ENCODE results near the gene C1QTNF6. TPM values are rescaled to one million over a fixed set of nuclear protein-coding genes. Genes with fewer than 3 reads are reported as not detected.

The C1QTNF6 gene
- total and polyA plus RNA-seq, 2 experiments from 2014 or later = 23.6 to 29.7 TPM

- TF ChIP-seq EZH2phosphoT487 (IDR thresholded peaks at IDR 0.05; ENCODE audit: low read depth, severe bottlenecking, unreplicated experiment) = no peak
- TF ChIP-seq EZH2 (IDR thresholded peaks at IDR 0.05; ENCODE audit: borderline replicate concordance) = no peak
- no peak for TF ChIP-seq CTCF (IDR thresholded peaks at IDR 0.05; ENCODE audit: poor library complexity)
- Histone ChIP-seq H3K27ac (no peak overlapping the region), H3K9me3 (ENCODE audit: low read depth) (no peaks in the 10 kb centered on the region), H3K27me3 (no peaks in the 10 kb centered on the region), H3K4me3 (no peak overlapping the region), H3K79me2 (no peaks in the 10 kb centered on the region), H3K4me1 (ENCODE audit: insufficient read depth) (no peaks in the 10 kb centered on the region), H3K36me3 (replicated peaks; ENCODE audit: insufficient read depth, low read depth) (no peaks in the 10 kb centered on the region), H4K20me1 (ENCODE audit: insufficient read depth, poor library complexity, severe bottlenecking) (no peaks in the 10 kb centered on the region), H2AFZ (no peak overlapping the region), H3K4me2 (no peak overlapping the region), H3K9me2 (replicated peaks; ENCODE audit: insufficient read depth) (no peaks in the 10 kb centered on the region)
- DNase-seq (ENCODE audit: low spot score) = no peak
- WGBS (ENCODE audit: low lambda C conversion rate, missing lambda C conversion rate) = 82% methylated on average over 4 of the region's 4 CpGs
Measured at GRCh38 chr22:37220543-37220981, 32.5 kb upstream of the C1QTNF6 start.

GRCh38 chr22:37219533-37219932, 31.5 kb upstream of the C1QTNF6 start:
- H3K4me1 ChIP-seq (ENCODE audit: insufficient read depth) = peaks cover 1% of the 10 kb centered on the region
- H3K9me3 ChIP-seq (ENCODE audit: low read depth) = no peaks in the 10 kb centered on the region
- H2AFZ ChIP-seq = no peak overlapping the region
- no peaks in the 10 kb centered on the region for H3K27me3 ChIP-seq
- H3K9me2 ChIP-seq (replicated peaks; ENCODE audit: insufficient read depth) = no peaks in the 10 kb centered on the region
- H4K20me1 ChIP-seq (ENCODE audit: insufficient read depth, poor library complexity, severe bottlenecking) = no peaks in the 10 kb centered on the region
- no peak overlapping the region for H3K4me3 ChIP-seq
- H3K36me3 ChIP-seq (replicated peaks; ENCODE audit: insufficient read depth, low read depth) = no peaks in the 10 kb centered on the region
- no peak overlapping the region for H3K4me2 ChIP-seq
- WGBS (ENCODE audit: low lambda C conversion rate, missing lambda C conversion rate) = 95% methylated on average over 6 of the region's 6 CpGs
- TF ChIP-seq EZH2phosphoT487 (IDR thresholded peaks at IDR 0.05; ENCODE audit: low read depth, severe bottlenecking, unreplicated experiment) (no peak), EZH2 (IDR thresholded peaks at IDR 0.05; ENCODE audit: borderline replicate concordance) (no peak), CTCF (IDR thresholded peaks at IDR 0.05; ENCODE audit: poor library complexity) (no peak)
- no peaks in the 10 kb centered on the region for H3K79me2 ChIP-seq
- DNase-seq (ENCODE audit: low spot score) = no peak
- no peak overlapping the region for H3K27ac ChIP-seq

DNA sequence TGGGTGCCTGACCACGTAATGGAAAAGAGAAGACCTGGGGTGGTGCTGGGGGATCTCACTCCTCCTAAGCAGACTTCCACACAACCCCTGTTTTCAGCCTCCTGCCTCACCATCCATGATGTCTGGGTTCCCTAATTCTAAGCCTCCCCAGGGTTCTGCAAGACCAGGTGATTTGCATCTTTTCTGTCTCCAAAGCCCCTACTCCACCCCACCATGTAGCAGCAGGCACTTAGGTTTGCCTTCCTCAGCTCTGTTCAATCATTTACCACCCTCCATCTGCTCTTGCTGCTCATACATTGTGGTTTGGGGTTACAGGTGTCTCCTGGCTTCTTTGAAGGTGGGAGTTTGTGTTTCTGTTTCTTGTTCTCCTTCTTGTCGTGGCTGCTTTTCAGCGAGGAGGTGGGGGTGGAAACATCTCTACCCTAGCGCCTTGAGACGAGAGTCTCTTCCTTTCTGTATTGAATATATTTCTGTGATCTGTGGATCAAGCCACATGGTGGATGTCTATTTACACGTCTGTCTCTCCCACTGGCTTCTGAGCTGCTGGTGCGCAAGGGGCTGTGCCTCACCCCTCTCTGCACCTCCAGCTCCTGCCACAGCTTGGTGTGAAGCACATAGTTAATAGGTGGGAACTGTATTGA, 30.8 kb upstream of the C1QTNF6 start:
- Histone ChIP-seq H3K4me1 (ENCODE audit: insufficient read depth) (peaks cover 7% of the 10 kb centered on the region), H3K27ac (no peak overlapping the region), H4K20me1 (ENCODE audit: insufficient read depth, poor library complexity, severe bottlenecking) (no peaks in the 10 kb centered on the region), H3K4me2 (no peak overlapping the region), H3K36me3 (replicated peaks; ENCODE audit: insufficient read depth, low read depth) (no peaks in the 10 kb centered on the region), H2AFZ (no peak overlapping the region), H3K4me3 (no peak overlapping the region), H3K27me3 (no peaks in the 10 kb centered on the region), H3K9me2 (replicated peaks; ENCODE audit: insufficient read depth) (no peaks in the 10 kb centered on the region), H3K79me2 (no peaks in the 10 kb centered on the region), H3K9me3 (ENCODE audit: low read depth) (no peaks in the 10 kb centered on the region)
- no peak for TF ChIP-seq EZH2phosphoT487 (IDR thresholded peaks at IDR 0.05; ENCODE audit: low read depth, severe bottlenecking, unreplicated experiment)
- TF ChIP-seq EZH2 (IDR thresholded peaks at IDR 0.05; ENCODE audit: borderline replicate concordance) = no peak
- TF ChIP-seq CTCF (IDR thresholded peaks at IDR 0.05; ENCODE audit: poor library complexity) = no peak
- WGBS (ENCODE audit: low lambda C conversion rate, missing lambda C conversion rate) = 70% methylated on average over 7 of the region's 7 CpGs
- DNase-seq (ENCODE audit: low spot score) = no peak

All from hepatocyte (in vitro differentiated cells).